ENCODE data around the gene ASPRV1. TPM values are rescaled to one million over a fixed set of nuclear protein-coding genes. Genes with fewer than 3 reads are reported as not detected.
A peak's percentile ranks its signal among the peaks of the same experiment; 100 is the strongest.

Gene ASPRV1
- total RNA-seq, 1 donor from 2014 or later = 0.08 TPM

- no peaks in the 10 kb centered on the region for H3K27me3 ChIP-seq (ENCODE audit: control insufficient read depth, insufficient read depth, low read length)
- H3K4me3 ChIP-seq (ENCODE audit: low read depth, low read length) = no peak overlapping the region
- no peak for TF ChIP-seq CTCF (IDR thresholded peaks at IDR 0.05; ENCODE audit: insufficient read depth, low read length, poor library complexity, severe bottlenecking)
- H3K36me3 ChIP-seq (ENCODE audit: control insufficient read depth, insufficient read depth, low read length) = peaks cover 1% of the 10 kb centered on the region
- no peak for DNase-seq (ENCODE audit: low read depth)
These were observed 29.4 kb downstream of the ASPRV1 start for GRCh38 chr2:69931832-69932595.

- H3K36me3 ChIP-seq (ENCODE audit: control insufficient read depth, insufficient read depth, low read length) = peaks cover 1% of the 10 kb centered on the region
- no peak for DNase-seq (ENCODE audit: low read depth)
- no peaks in the 10 kb centered on the region for H3K27me3 ChIP-seq (ENCODE audit: control insufficient read depth, insufficient read depth, low read length)
- no peak overlapping the region for H3K4me3 ChIP-seq (ENCODE audit: low read depth, low read length)
- TF ChIP-seq CTCF (IDR thresholded peaks at IDR 0.05; ENCODE audit: insufficient read depth, low read length, poor library complexity, severe bottlenecking) = no peak
These were observed 34.4 kb downstream of the ASPRV1 start for GRCh38 chr2:69926849-69927515.

GRCh38 chr2:69923116-69923515, 38.3 kb downstream of the ASPRV1 start:
- Histone ChIP-seq H3K27me3 (ENCODE audit: control insufficient read depth, insufficient read depth, low read length) (no peaks in the 10 kb centered on the region), H3K36me3 (ENCODE audit: control insufficient read depth, insufficient read depth, low read length) (peaks cover 1% of the 10 kb centered on the region), H3K4me3 (ENCODE audit: low read depth, low read length) (no peak overlapping the region)
- DNase-seq (ENCODE audit: low read depth) = no peak
- no peak for TF ChIP-seq CTCF (IDR thresholded peaks at IDR 0.05; ENCODE audit: insufficient read depth, low read length, poor library complexity, severe bottlenecking)

GRCh38 chr2:69918401-69918800, 43.0 kb downstream of the ASPRV1 start:
- Histone ChIP-seq H3K4me3 (ENCODE audit: low read depth, low read length) (no peak overlapping the region), H3K36me3 (ENCODE audit: control insufficient read depth, insufficient read depth, low read length) (peaks cover 1% of the 10 kb centered on the region), H3K27me3 (ENCODE audit: control insufficient read depth, insufficient read depth, low read length) (no peaks in the 10 kb centered on the region)
- no peak for TF ChIP-seq CTCF (IDR thresholded peaks at IDR 0.05; ENCODE audit: insufficient read depth, low read length, poor library complexity, severe bottlenecking)
- no peak for DNase-seq (ENCODE audit: low read depth)

GRCh38 chr2:69917852-69918251, 43.6 kb downstream of the ASPRV1 start:
- no peak for TF ChIP-seq CTCF (IDR thresholded peaks at IDR 0.05; ENCODE audit: insufficient read depth, low read length, poor library complexity, severe bottlenecking)
- no peaks in the 10 kb centered on the region for H3K36me3 ChIP-seq (ENCODE audit: control insufficient read depth, insufficient read depth, low read length)
- H3K4me3 ChIP-seq (ENCODE audit: low read depth, low read length) = no peak overlapping the region
- no peaks in the 10 kb centered on the region for H3K27me3 ChIP-seq (ENCODE audit: control insufficient read depth, insufficient read depth, low read length)
- peak; percentile 45 for DNase-seq (ENCODE audit: low read depth)

All from kidney epithelial cell (primary cell).